WTC11 (cell line): ENCODE results near the gene GSDME. TPM values are rescaled to one million over a fixed set of nuclear protein-coding genes. Genes with fewer than 3 reads are reported as not detected.

Source experiments
- ATAC-seq: fragments of 200-7000 bp; cut with Tn5 transposase; 2 replicates; pipeline ENCODE4 v1.10.0; 2021; ENCODE audit warnings: mild to moderate bottlenecking, moderate library complexity
- CTCF ChIA-PET: fragments of 300-600 bp; sonication (Branson Sonifier 250); formaldehyde crosslinking; loops from one replicate; lab custom pipeline; 2021; ENCODE audit warnings: antibody characterized with exemption; lab: Charles Lee
- POLR2A ChIA-PET: fragments of 350-600 bp; sonication (Branson Sonifier 250); formaldehyde crosslinking; loops from one replicate; lab custom pipeline; 2021; ENCODE audit warnings: antibody characterized with exemption; lab: Charles Lee
- DNase-seq: peaks from one replicate; pipeline ENCODE4 v3.0.0; 2021; ENCODE audit warnings: low spot score
- H3K27ac Mint-ChIP-seq: 2 replicates; pipeline ENCODE4 v1.8.0; 2021; ENCODE audit warnings: mixed read lengths
- H3K27me3 Mint-ChIP-seq: 2 replicates; pipeline ENCODE4 v1.8.0; 2021; ENCODE audit warnings: low read depth, mild to moderate bottlenecking, moderate library complexity, mixed read lengths
- H3K36me3 Mint-ChIP-seq: 2 replicates; pipeline ENCODE4 v1.8.0; 2021; ENCODE audit warnings: mixed read lengths
- H3K4me1 Mint-ChIP-seq: 2 replicates; pipeline ENCODE4 v1.8.0; 2022; ENCODE audit warnings: mixed read lengths
- H3K4me3 Mint-ChIP-seq: 2 replicates; pipeline ENCODE4 v1.8.0; 2021; ENCODE audit warnings: mild to moderate bottlenecking, moderate library complexity, mixed read lengths
- H3K9me3 Mint-ChIP-seq: 2 replicates; pipeline ENCODE4 v1.8.0; 2021; ENCODE audit warnings: mixed read lengths
- ATF6 ChIP-seq: sonication (generic); formaldehyde crosslinking; IDR thresholded peaks from 2 replicates; pipeline ENCODE4 v1.8.1; 2023; ENCODE audit warnings: mild to moderate bottlenecking, missing genetic modification reagents
- CREM ChIP-seq: sonication (generic); formaldehyde crosslinking; IDR thresholded peaks from 2 replicates; pipeline ENCODE4 v1.8.1; 2022; ENCODE audit warnings: mild to moderate bottlenecking, missing genetic modification reagents, moderate library complexity
- CTCF ChIP-seq: fragments of 200-600 bp; IDR thresholded peaks from 2 replicates; pipeline ENCODE4 v1.8.0; 2022; ENCODE audit warnings: antibody characterized with exemption
- E2F1 ChIP-seq: sonication (generic); formaldehyde crosslinking; IDR thresholded peaks from 2 replicates; pipeline ENCODE4 v1.8.0; 2022; ENCODE audit warnings: mild to moderate bottlenecking, missing genetic modification reagents
- E2F5 ChIP-seq: sonication (generic); formaldehyde crosslinking; IDR thresholded peaks from 2 replicates; pipeline ENCODE4 v1.8.1; 2022; ENCODE audit warnings: mild to moderate bottlenecking, moderate library complexity, missing genetic modification reagents
- GRHL2 ChIP-seq: fragments of 250-450 bp; sonication (Bioruptor Pico); IDR thresholded peaks from 2 replicates; pipeline ENCODE4 v1.8.0; 2022; ENCODE audit warnings: mild to moderate bottlenecking, moderate library complexity; ENCODE audit not compliant: insufficient replicate concordance, severe bottlenecking
- HMGA2 ChIP-seq: fragments of 250-450 bp; sonication (Bioruptor Pico); IDR thresholded peaks from 2 replicates; pipeline ENCODE4 v1.4.0; 2021; ENCODE audit warnings: mild to moderate bottlenecking, moderate library complexity
- JAZF1 ChIP-seq: fragments of 250-450 bp; sonication (Bioruptor Pico); IDR thresholded peaks from 2 replicates; pipeline ENCODE4 v1.9.0; 2021; ENCODE audit warnings: moderate library complexity, mild to moderate bottlenecking, inconsistent platforms
- MLX ChIP-seq: sonication (generic); formaldehyde crosslinking; IDR thresholded peaks from 2 replicates; pipeline ENCODE4 v1.8.1; 2023; ENCODE audit warnings: mild to moderate bottlenecking, missing genetic modification reagents, moderate library complexity
- NFATC4 ChIP-seq: fragments of 250-450 bp; sonication (Bioruptor Pico); IDR thresholded peaks from 2 replicates; pipeline ENCODE4 v1.9.0; 2021; ENCODE audit warnings: mild to moderate bottlenecking
- NFYB ChIP-seq: sonication (generic); formaldehyde crosslinking; conservative IDR thresholded peaks from 2 replicates; pipeline ENCODE4 v1.8.0; 2022; ENCODE audit warnings: low read depth, missing genetic modification reagents
- NR2C2 ChIP-seq: sonication (generic); formaldehyde crosslinking; IDR thresholded peaks from 2 replicates; pipeline ENCODE4 v1.8.0; 2022; ENCODE audit warnings: mild to moderate bottlenecking, missing genetic modification reagents
- PRRX2 ChIP-seq: fragments of 250-450 bp; sonication (Bioruptor Pico); IDR thresholded peaks from 2 replicates; pipeline ENCODE4 v1.8.0; 2021; ENCODE audit warnings: mild to moderate bottlenecking
- SP1 ChIP-seq: sonication (generic); formaldehyde crosslinking; conservative IDR thresholded peaks from 2 replicates; pipeline ENCODE4 v1.8.1; 2022; ENCODE audit warnings: missing genetic modification reagents
- STAT6 ChIP-seq: sonication (generic); formaldehyde crosslinking; conservative IDR thresholded peaks from 2 replicates; pipeline ENCODE4 v1.8.1; 2023; ENCODE audit warnings: mild to moderate bottlenecking, low read depth, missing genetic modification reagents, moderate library complexity
- TEAD1 ChIP-seq: sonication (generic); formaldehyde crosslinking; IDR thresholded peaks from 2 replicates; pipeline ENCODE4 v1.8.0; 2022; ENCODE audit warnings: mild to moderate bottlenecking, missing genetic modification reagents
- ZBTB43 ChIP-seq: sonication (generic); formaldehyde crosslinking; IDR thresholded peaks from 2 replicates; pipeline ENCODE4 v1.8.1; 2023; ENCODE audit warnings: mild to moderate bottlenecking, missing genetic modification reagents
- ZNF121 ChIP-seq: sonication (generic); formaldehyde crosslinking; IDR thresholded peaks from 2 replicates; pipeline ENCODE4 v1.8.0; 2023; ENCODE audit warnings: missing genetic modification reagents
- ZNF423 ChIP-seq: fragments of 250-450 bp; sonication (Bioruptor Pico); IDR thresholded peaks from 2 replicates; pipeline ENCODE4 v2.1.2; 2022; ENCODE audit warnings: mild to moderate bottlenecking, moderate library complexity
- ZSCAN18 ChIP-seq: fragments of 250-450 bp; sonication (Bioruptor Pico); IDR thresholded peaks from 2 replicates; pipeline ENCODE4 v2.1.2; 2022; ENCODE audit warnings: mild to moderate bottlenecking, moderate library complexity
- total RNA-seq: library from RNA; stranded (reverse); gene quantifications from 3 replicates; pipeline ENCODE4 v1.2.3, GENCODE V29; 2021

The GSDME gene
- total RNA-seq, 1 experiment from 2014 or later, result 4.8 TPM

- TF ChIP-seq E2F1 (CRISPR knock-in tag), result no peak
- no peak for TF ChIP-seq MLX (CRISPR knock-in tag)
- TF ChIP-seq CREM (CRISPR knock-in tag), result no peak
- no peak for TF ChIP-seq PRRX2
- no peak for TF ChIP-seq NFYB (CRISPR knock-in tag)
- TF ChIP-seq, all 79 proteins: peak for 0
Observed at GRCh38 chr7:24709051-24709450, 48.2 kb downstream of the GSDME start (continued).

GRCh38 chr7:24707988-24708615 lies 49.2 kb downstream of the GSDME start:
- ATAC-seq, result no peak
- Mint-ChIP-seq H3K4me1 (peaks cover 10% of the 10 kb centered on the region), H3K27me3 (peaks cover 3% of the 10 kb centered on the region; the same call in 1 of the 2 replicates), H3K9me3 (no peaks in the 10 kb centered on the region), H3K27ac (no peak overlapping the region), H3K36me3 (0 out of 2 replicates have a peak, but pooled peaks cover 2% of the 10 kb centered on the region), H3K4me3 (no peak overlapping the region)
- no peak for DNase-seq
- ChIA-PET POLR2A (no interaction called here), CTCF (interaction anchor here (1.2 to 1.7 kb wide), 4 partner anchors 8 to 18 kb away, joined by 3 to 5 read pairs (median 4); no protein-coding TSS in a partner anchor)
- TF ChIP-seq JAZF1 (CRISPR knock-in tag) (no peak), ZNF121 (no peak), ATF6 (CRISPR knock-in tag) (no peak), NFYB (CRISPR knock-in tag) (no peak), CTCF (no peak), E2F5 (CRISPR knock-in tag) (no peak), NFATC4 (CRISPR knock-in tag) (no peak), NR2C2 (CRISPR knock-in tag) (no peak), GRHL2 (CRISPR knock-in tag) (no peak), ZBTB43 (CRISPR knock-in tag) (no peak), ZSCAN18 (no peak), TEAD1 (CRISPR knock-in tag) (no peak), HMGA2 (CRISPR knock-in tag) (no peak), ZNF423 (CRISPR knock-in tag) (no peak), STAT6 (CRISPR knock-in tag) (no peak), SP1 (CRISPR knock-in tag) (no peak)
